Measurements from ENCODE around the gene PRRC2B. TPM values are rescaled to one million over a fixed set of nuclear protein-coding genes. Genes with fewer than 3 reads are reported as not detected.

The PRRC2B gene
- total and polyA plus RNA-seq, 2 of the 8 experiments (the other 6 are each of a cell fraction or from before 2014, with no cell fraction given), result 37.3 to 249 TPM

GRCh38 chr9:131477367-131477766 is 83.5 kb downstream of the PRRC2B start:
- POLR2A ChIA-PET (ENCODE audit: partially characterized antibody), result interaction anchor here (0.8 to 1.3 kb wide), 2 partner anchors 14 to 104 kb away, joined by 3 to 5 read pairs; no protein-coding TSS in a partner anchor
- Histone ChIP-seq H3K27ac (ENCODE audit: low read depth, low read length) (no peak overlapping the region), H3K36me3 (ENCODE audit: control insufficient read depth in 2 of 4, insufficient read depth in 4 of 4, low read length in 3 of 4) (peaks cover 65 to 93% (median 85%) of the 10 kb centered on the region in 4 experiments), H2BK15ac (ENCODE audit: low read length) (no peak overlapping the region), H3K79me2 (ENCODE audit: control insufficient read depth in 1 of 2, insufficient read depth in 2 of 2, low read length in 2 of 2) (peaks cover 0 to 24% of the 10 kb centered on the region in 2 experiments; a peak in 1 of 4 replicates), H3K9me3 (ENCODE audit: insufficient read depth in 2 of 2, low read depth in 1 of 2, low read length in 1 of 2) (no peaks in the 10 kb centered on the region), H3K23me2 (ENCODE audit: low read depth, low read length) (no peaks in the 10 kb centered on the region), H3K56ac (replicated peaks; ENCODE audit: insufficient read length, low read depth, low read length) (no peak overlapping the region), H3K79me1 (ENCODE audit: low read depth, low read length) (peaks cover 10% of the 10 kb centered on the region; the same call in 1 of the 2 replicates), H4K20me1 (replicated peaks in 1 of 2; ENCODE audit: control insufficient read depth in 1 of 2, insufficient read depth in 2 of 2, low read length in 2 of 2) (peaks cover 7 to 27% of the 10 kb centered on the region in 2 experiments), H2AFZ (ENCODE audit: low read length) (no peak overlapping the region), H3K14ac (ENCODE audit: insufficient read length) (no peak overlapping the region), H3K4me1 (replicated peaks in 1 of 4; ENCODE audit: control insufficient read depth in 3 of 4, insufficient read depth in 4 of 4, low read length in 3 of 4) (no peaks in the 10 kb centered on the region), H2BK12ac (ENCODE audit: low read depth, low read length) (no peak overlapping the region), H2BK120ac (replicated peaks; ENCODE audit: low read depth, low read length) (no peak overlapping the region), H3K18ac (ENCODE audit: extremely low read depth, low read length) (no peak overlapping the region), H3K23ac (ENCODE audit: insufficient read length) (no peak overlapping the region), H3K27me3 (replicated peaks in 1 of 4; ENCODE audit: control insufficient read depth in 3 of 4, extremely low read depth in 1 of 4, insufficient read depth in 3 of 4, low read length in 3 of 4) (no peaks in the 10 kb centered on the region), H3K4me3 (ENCODE audit: extremely low read depth in 1 of 4, insufficient read depth in 2 of 4, low read depth in 3 of 4, low read length in 4 of 4) (no peak overlapping the region), H2BK5ac (ENCODE audit: low read depth, low read length) (no peak overlapping the region), H4K5ac (ENCODE audit: insufficient read length, low read depth, low read length) (no peak overlapping the region), H2AK5ac (ENCODE audit: low read depth, low read length) (no peak overlapping the region), H3K9ac (replicated peaks in 1 of 4; ENCODE audit: extremely low read depth in 1 of 4, low read depth in 3 of 4, low read length in 3 of 4) (no peak overlapping the region), H4K91ac (replicated peaks; ENCODE audit: insufficient read length, low read length) (no peak overlapping the region), H3K4me2 (ENCODE audit: insufficient read depth in 1 of 2, low read depth in 2 of 2, low read length in 2 of 2) (no peak overlapping the region), H2BK20ac (ENCODE audit: low read length) (no peak overlapping the region), H3K4ac (replicated peaks; ENCODE audit: insufficient read length, low read depth, low read length) (no peak overlapping the region), H4K8ac (ENCODE audit: extremely low read depth, insufficient read depth, low read length) (peak overlapping the region; percentile 20; the same call in 1 of the 2 replicates)
- CTCF ChIA-PET (ENCODE audit: partially characterized antibody), result interaction anchor here (0.7 to 5.2 kb wide), 19 partner anchors 8 to 152 kb away, joined by 3 to 31 read pairs (median 7); no protein-coding TSS in a partner anchor
- 93% methylated on average over 10 of the region's 11 CpGs; no CpG with 5 or more reads in 1 of the 2 experiments for WGBS, 2 experiments (ENCODE audit: extremely low coverage in 1 of 2, insufficient coverage in 1 of 2, insufficient read length in 1 of 2, insufficient replicate concordance in 2 of 2, low coverage in 1 of 2, low lambda C conversion rate in 2 of 2, missing lambda C conversion rate in 1 of 2)
- DNase-seq (ENCODE audit: low read depth in 1 of 2, low spot score in 2 of 2), result no peak
- FAIRE-seq, result no peak
- TF ChIP-seq NANOG (IDR thresholded peaks at IDR 0.05; ENCODE audit: insufficient read depth, low read depth, low read length, poor library complexity, severe bottlenecking) (no peak), SP4 (IDR thresholded peaks at IDR 0.05; ENCODE audit: low read length) (no peak), HDAC6 (IDR thresholded peaks at IDR 0.05; ENCODE audit: low read depth, low read length) (no peak), ASH2L (IDR thresholded peaks at IDR 0.05; ENCODE audit: low read length) (no peak), RFX5 (IDR thresholded peaks at IDR 0.05; ENCODE audit: borderline replicate concordance, low read depth, low read length) (no peak), SIRT6 (IDR thresholded peaks at IDR 0.05; ENCODE audit: low read length) (no peak), TAF7 (optimal IDR thresholded peaks at IDR 0.05; ENCODE audit: borderline replicate concordance, low read depth, low read length) (no peak), EZH2 (IDR thresholded peaks at IDR 0.05; ENCODE audit: low read depth, low read length, severe bottlenecking) (no peak), JUND (IDR thresholded peaks at IDR 0.05; ENCODE audit: low read length) (no peak), MAFK (IDR thresholded peaks at IDR 0.05; ENCODE audit: low read depth, low read length) (no peak), CBX5 (IDR thresholded peaks at IDR 0.05; ENCODE audit: low read depth, low read length) (no peak), RAD21 (IDR thresholded peaks at IDR 0.05 in 1 of 2, conservative IDR thresholded peaks at IDR 0.05 in 1 of 2; ENCODE audit: low read depth in 2 of 2, low read length in 2 of 2) (no peak), CHD1 (IDR thresholded peaks at IDR 0.05; ENCODE audit: low read depth, low read length) (no peak), CTBP2 (IDR thresholded peaks at IDR 0.05; ENCODE audit: borderline replicate concordance, insufficient read depth, insufficient read length, low read length) (no peak), CREB1 (IDR thresholded peaks at IDR 0.05) (no peak)

Measured in H1 (cell line).